Suprapubic skin (tissue), 4 donors: ENCODE measurements around the gene COPG2. TPM values are rescaled to one million over a fixed set of nuclear protein-coding genes. Genes with fewer than 3 reads are reported as not detected.

Experiments
- DNase-seq, 2 donors: peaks; one replicate each; pipeline ENCODE4 v3.0.0-alpha.2; 2019; ENCODE audit warnings: low spot score in 2 of 2
- H3K27ac ChIP-seq: fragments of 200-600 bp; sonication (generic); one replicate; pipeline ENCODE4 v1.5.1; 2019
- H3K27me3 ChIP-seq: fragments of 200-600 bp; sonication (generic); one replicate; pipeline ENCODE4 v1.5.1; 2019
- H3K36me3 ChIP-seq: fragments of 200-600 bp; sonication (generic); one replicate; pipeline ENCODE4 v1.5.1; 2019
- H3K4me1 ChIP-seq: fragments of 200-600 bp; sonication (generic); one replicate; pipeline ENCODE4 v1.5.1; 2019
- H3K4me3 ChIP-seq: fragments of 200-600 bp; sonication (generic); one replicate; pipeline ENCODE4 v1.5.1; 2019; ENCODE audit warnings: mild to moderate bottlenecking
- H3K9me3 ChIP-seq: fragments of 200-600 bp; sonication (generic); one replicate; pipeline ENCODE4 v1.5.1; 2019
- CTCF ChIP-seq, 2 donors: fragments of 200-600 bp in 1 of 2; fragments of 450-650 bp in 1 of 2; sonication (generic) in 1 of 2; IDR thresholded peaks; one replicate each; pipeline ENCODE4 v1.5.1; 2016 to 2019; ENCODE audit warnings: antibody characterized with exemption in 2 of 2, mild to moderate bottlenecking in 1 of 2, moderate library complexity in 1 of 2
- EP300 ChIP-seq: sonication (generic); formaldehyde crosslinking; IDR thresholded peaks from one replicate; pipeline ENCODE4 v1.6.1; 2017; ENCODE audit warnings: antibody characterized with exemption
- POLR2A ChIP-seq, 2 donors: fragments of 450-650 bp; IDR thresholded peaks; one replicate each; pipeline ENCODE4 v1.6.1; 2017; ENCODE audit warnings: antibody characterized with exemption in 2 of 2, mild to moderate bottlenecking in 2 of 2, moderate library complexity in 2 of 2
- POLR2AphosphoS5 ChIP-seq, 3 donors: sonication (generic); formaldehyde crosslinking; IDR thresholded peaks; one replicate each; pipeline ENCODE4 v1.6.1; 2017; ENCODE audit warnings: antibody characterized with exemption in 3 of 3
- WGBS: methylation state at CpG from one replicate; pipeline ENCODE4 v1.1.5; 2018; 5-methylcytosine and 5-hydroxymethylcytosine counted together
- total RNA-seq, 4 donors: library from RNA; depleted of rRNA; stranded (reverse); fragments of >200 nt; gene quantifications; one replicate each; pipeline ENCODE4 v1.1.0, GENCODE V29; 2016

Gene COPG2
- total RNA-seq, 4 donors from 2014 or later: 17.9 to 24.8 (median 21.0) TPM

DNA sequence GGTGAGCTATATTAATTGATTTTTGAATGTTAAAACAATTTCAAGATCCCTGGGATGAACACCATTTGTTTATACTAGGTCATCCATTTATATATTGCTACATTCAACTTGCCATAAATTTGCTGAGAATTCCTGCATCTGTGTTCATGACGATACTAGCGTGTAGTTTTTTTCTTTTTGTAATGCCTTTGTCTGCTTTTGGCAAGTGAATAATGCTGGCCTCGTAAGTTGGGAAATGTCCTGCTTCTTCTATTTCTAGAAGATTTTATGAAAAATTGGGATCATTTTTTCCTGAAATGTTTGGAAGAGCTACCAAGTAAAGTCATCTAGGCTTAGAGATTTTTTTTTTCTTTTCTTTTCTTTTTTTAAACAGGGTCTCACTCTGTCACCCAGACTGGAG lies 189.6 kb downstream of the COPG2 start:
- H3K9me3 ChIP-seq: no peaks in the 10 kb centered on the region
- 62% methylated on average over 3 of the region's 3 CpGs for WGBS
- H3K4me1 ChIP-seq: no peaks in the 10 kb centered on the region
- TF ChIP-seq EP300 (no peak), POLR2AphosphoS5 (IDR thresholded peaks at IDR 0.05) (no peak), CTCF (IDR thresholded peaks at IDR 0.05) (no peak), POLR2A (IDR thresholded peaks at IDR 0.05) (no peak)
- no peaks in the 10 kb centered on the region for H3K36me3 ChIP-seq
- no peaks in the 10 kb centered on the region for H3K27me3 ChIP-seq
- DNase-seq: no peak
- H3K4me3 ChIP-seq: no peak overlapping the region
- no peak overlapping the region for H3K27ac ChIP-seq

DNA sequence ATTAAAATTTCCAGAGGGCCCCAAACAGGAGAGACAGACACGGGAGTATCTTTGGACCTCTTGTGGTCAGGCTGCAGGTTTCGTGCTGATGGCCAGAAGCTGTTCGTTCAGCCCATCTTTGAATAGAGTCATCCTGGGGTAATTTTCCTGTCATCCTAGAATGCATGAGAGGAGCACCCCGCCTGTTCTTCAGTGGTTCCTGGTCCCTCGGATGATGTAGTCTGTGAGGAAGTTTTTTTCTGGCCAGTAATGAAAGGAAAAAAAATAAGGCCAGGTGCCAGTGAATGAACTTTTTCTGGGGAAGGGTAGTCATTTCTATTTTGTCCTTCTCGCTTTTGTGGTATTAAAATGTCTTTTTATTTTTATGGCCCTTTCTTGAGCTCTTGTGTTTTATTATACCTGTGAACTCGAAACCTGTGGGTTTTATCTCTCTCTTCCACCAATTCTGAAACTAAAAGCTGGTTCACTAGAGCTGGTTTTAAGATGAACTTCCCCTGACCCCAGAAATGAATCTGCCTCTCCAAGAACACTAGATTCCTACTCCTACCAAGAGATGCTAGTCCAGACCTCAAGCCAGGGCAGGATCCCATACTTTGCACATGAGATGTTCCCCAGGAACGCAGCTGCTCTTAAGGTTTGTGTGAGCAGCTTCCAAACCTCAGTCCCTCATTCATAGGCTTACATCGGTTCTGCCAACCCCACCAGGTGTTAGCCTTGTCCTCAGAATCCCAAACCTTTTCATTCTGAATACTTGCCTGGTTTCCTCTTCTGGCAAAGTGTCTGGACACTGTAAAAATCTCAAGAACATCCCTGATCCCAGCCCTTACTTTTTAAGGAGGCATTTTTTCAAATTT lies 192.0 kb downstream of the COPG2 start:
- Histone ChIP-seq H3K4me3 (no peak overlapping the region), H3K27me3 (no peaks in the 10 kb centered on the region), H3K36me3 (no peaks in the 10 kb centered on the region), H3K27ac (no peak overlapping the region), H3K4me1 (no peaks in the 10 kb centered on the region), H3K9me3 (no peaks in the 10 kb centered on the region)
- no peak for DNase-seq
- no peak for TF ChIP-seq EP300
- TF ChIP-seq CTCF (IDR thresholded peaks at IDR 0.05): no peak
- TF ChIP-seq POLR2AphosphoS5 (IDR thresholded peaks at IDR 0.05): no peak
- TF ChIP-seq POLR2A (IDR thresholded peaks at IDR 0.05): no peak
- 74% methylated on average over 9 of the region's 9 CpGs for WGBS

- TF ChIP-seq CTCF (IDR thresholded peaks at IDR 0.05) (no peak), POLR2AphosphoS5 (IDR thresholded peaks at IDR 0.05) (no peak), POLR2A (IDR thresholded peaks at IDR 0.05) (no peak), EP300 (no peak)
- Histone ChIP-seq H3K4me3 (no peak overlapping the region), H3K4me1 (no peaks in the 10 kb centered on the region), H3K36me3 (no peaks in the 10 kb centered on the region), H3K9me3 (no peaks in the 10 kb centered on the region), H3K27me3 (no peaks in the 10 kb centered on the region), H3K27ac (no peak overlapping the region)
- no peak for DNase-seq
- 82% methylated on average over 7 of the region's 7 CpGs for WGBS
Observed at GRCh38 chr7:130475776-130476175, 192.8 kb downstream of the COPG2 start.

DNA sequence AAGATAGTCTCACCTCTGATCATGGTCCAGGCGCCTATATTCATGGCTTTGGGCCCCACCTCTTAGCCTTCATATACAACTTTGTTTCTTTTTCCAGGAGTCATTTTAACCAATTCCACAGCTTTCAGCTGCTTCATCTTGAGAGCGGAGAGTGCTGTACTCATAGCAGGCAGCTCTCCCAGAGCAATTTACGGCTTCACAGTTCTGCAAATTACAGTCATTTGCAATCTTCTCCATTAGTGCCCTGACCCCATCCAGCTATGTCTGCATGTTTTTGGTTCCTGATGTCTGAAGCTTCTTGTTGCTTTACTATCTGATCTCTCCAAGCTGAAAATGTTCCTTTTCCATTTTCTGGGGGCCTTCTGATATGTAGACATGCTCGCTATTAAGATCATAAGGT lies 194.7 kb downstream of the COPG2 start:
- Histone ChIP-seq H3K4me3 (no peak overlapping the region), H3K27me3 (no peaks in the 10 kb centered on the region), H3K27ac (no peak overlapping the region), H3K4me1 (no peaks in the 10 kb centered on the region), H3K36me3 (no peaks in the 10 kb centered on the region), H3K9me3 (no peaks in the 10 kb centered on the region)
- 84% methylated on average over 4 of the region's 4 CpGs for WGBS
- DNase-seq: no peak
- no peak for TF ChIP-seq POLR2A (IDR thresholded peaks at IDR 0.05)
- no peak for TF ChIP-seq CTCF (IDR thresholded peaks at IDR 0.05)

DNA sequence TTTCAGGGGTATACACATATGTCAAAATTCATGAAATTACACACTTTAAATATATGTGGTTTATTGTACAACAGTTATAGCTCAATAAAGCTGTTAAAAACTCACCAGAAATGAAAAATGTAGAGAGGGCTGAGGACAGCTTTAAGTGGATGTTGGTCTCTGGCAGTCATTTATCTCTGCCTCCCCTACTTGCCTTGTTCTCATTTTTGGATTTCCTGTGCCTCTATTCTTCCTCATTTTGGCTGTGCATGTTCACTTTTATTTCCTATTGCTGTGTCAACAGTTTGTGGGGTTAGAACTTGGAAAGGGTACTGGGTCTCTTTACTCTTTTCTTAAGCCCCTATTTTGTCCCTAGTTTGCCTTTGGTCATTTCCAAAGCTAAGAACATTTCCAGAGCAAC lies 195.3 kb downstream of the COPG2 start:
- H3K36me3 ChIP-seq: no peaks in the 10 kb centered on the region
- TF ChIP-seq CTCF (IDR thresholded peaks at IDR 0.05) (no peak), EP300 (no peak), POLR2AphosphoS5 (IDR thresholded peaks at IDR 0.05) (no peak), POLR2A (IDR thresholded peaks at IDR 0.05) (no peak)
- H3K27me3 ChIP-seq: no peaks in the 10 kb centered on the region
- no peaks in the 10 kb centered on the region for H3K4me1 ChIP-seq
- no peak overlapping the region for H3K27ac ChIP-seq
- H3K4me3 ChIP-seq: no peak overlapping the region
- no peaks in the 10 kb centered on the region for H3K9me3 ChIP-seq
- DNase-seq: no peak
